ENCODE measurements around the gene FEZF1.
A peak's percentile ranks its signal among the peaks of the same experiment; 100 is the strongest.
"Not testable (repeated sequence)": the region's sequence is repeated elsewhere in the genome, so short reads cannot be mapped to it uniquely, and the experiment has no call there.

The FEZF1 gene

GRCh38 chr7:122289426-122289825 is 15.1 kb downstream of the FEZF1 start:
- H3K27me3 Mint-ChIP-seq (ENCODE audit: low read depth, poor library complexity), result peaks cover 29% of the 10 kb centered on the region
- peaks cover 5% of the 10 kb centered on the region for H3K4me1 Mint-ChIP-seq
- peaks cover 32% of the 10 kb centered on the region for H3K9me3 Mint-ChIP-seq
- TF ChIP-seq CTCF (IDR thresholded peaks at IDR 0.05), result no peak
- H3K27ac Mint-ChIP-seq, result no peak overlapping the region
- no peak for DNase-seq
- no peaks in the 10 kb centered on the region for H3K36me3 Mint-ChIP-seq (ENCODE audit: low read depth)
- H3K4me3 Mint-ChIP-seq, result no peak overlapping the region

- Mint-ChIP-seq H3K9me3 (peaks cover 15% of the 10 kb centered on the region), H3K27me3 (ENCODE audit: low read depth, poor library complexity) (peaks cover 15% of the 10 kb centered on the region), H3K4me3 (peak overlapping the region; percentile 66)
- not testable (repeated sequence) for H3K27ac Mint-ChIP-seq; DNase-seq; H3K36me3 Mint-ChIP-seq (ENCODE audit: low read depth); H3K4me1 Mint-ChIP-seq
These were observed 19.9 kb downstream of the FEZF1 start for GRCh38 chr7:122284608-122285007.

GRCh38 chr7:122273117-122273516 is 31.4 kb downstream of the FEZF1 start:
- Mint-ChIP-seq H3K9me3 (peaks cover 4% of the 10 kb centered on the region), H3K27me3 (ENCODE audit: low read depth, poor library complexity) (peaks cover 3% of the 10 kb centered on the region)
- TF ChIP-seq CTCF (IDR thresholded peaks at IDR 0.05), result no peak

GRCh38 chr7:122269241-122269640 is 35.3 kb downstream of the FEZF1 start:
- Mint-ChIP-seq H3K36me3 (ENCODE audit: low read depth) (no peaks in the 10 kb centered on the region), H3K27ac (no peak overlapping the region), H3K27me3 (ENCODE audit: low read depth, poor library complexity) (peaks cover 5% of the 10 kb centered on the region), H3K4me1 (no peaks in the 10 kb centered on the region), H3K9me3 (no peaks in the 10 kb centered on the region), H3K4me3 (no peak overlapping the region)
- DNase-seq, result no peak
- TF ChIP-seq CTCF (IDR thresholded peaks at IDR 0.05), result no peak

More at GRCh38 chr7:122273117-122273516, 31.4 kb downstream of the FEZF1 start:
- Mint-ChIP-seq H3K36me3 (ENCODE audit: low read depth) (no peaks in the 10 kb centered on the region), H3K4me3 (no peak overlapping the region), H3K4me1 (no peaks in the 10 kb centered on the region), H3K27ac (no peak overlapping the region)
- no peak for DNase-seq

DNA sequence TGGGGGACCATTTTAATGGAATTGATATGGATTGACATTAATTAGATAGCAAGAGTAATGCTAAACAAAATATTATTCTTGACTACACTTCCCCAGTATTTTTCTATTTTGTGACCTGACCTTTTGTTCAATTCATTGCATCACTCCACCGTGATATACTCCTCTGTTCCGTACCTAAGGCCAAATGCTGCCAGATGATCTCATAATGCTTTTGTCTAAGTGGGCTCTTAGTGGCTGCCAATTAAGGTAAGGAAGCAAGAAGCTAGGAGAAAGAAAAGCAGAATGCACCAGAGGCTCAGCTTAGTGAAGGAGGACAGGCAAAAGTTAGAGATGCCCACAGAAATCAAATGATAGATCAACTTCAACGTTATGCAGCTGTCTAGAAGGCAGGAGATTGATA is 36.4 kb downstream of the FEZF1 start:
- H3K27ac Mint-ChIP-seq, result no peak overlapping the region
- H3K4me3 Mint-ChIP-seq, result no peak overlapping the region
- H3K9me3 Mint-ChIP-seq, result no peaks in the 10 kb centered on the region
- H3K36me3 Mint-ChIP-seq (ENCODE audit: low read depth), result no peaks in the 10 kb centered on the region
- H3K27me3 Mint-ChIP-seq (ENCODE audit: low read depth, poor library complexity), result peaks cover 4% of the 10 kb centered on the region
- DNase-seq, result no peak
- H3K4me1 Mint-ChIP-seq, result no peaks in the 10 kb centered on the region
- no peak for TF ChIP-seq CTCF (IDR thresholded peaks at IDR 0.05)

GRCh38 chr7:122262246-122262645 is 42.3 kb downstream of the FEZF1 start:
- H3K4me1 Mint-ChIP-seq, result no peaks in the 10 kb centered on the region
- H3K27ac Mint-ChIP-seq, result no peak overlapping the region
- no peaks in the 10 kb centered on the region for H3K9me3 Mint-ChIP-seq
- DNase-seq, result no peak
- no peak for TF ChIP-seq CTCF (IDR thresholded peaks at IDR 0.05)
- H3K4me3 Mint-ChIP-seq, result no peak overlapping the region
- H3K36me3 Mint-ChIP-seq (ENCODE audit: low read depth), result no peaks in the 10 kb centered on the region
- H3K27me3 Mint-ChIP-seq (ENCODE audit: low read depth, poor library complexity), result peaks cover 34% of the 10 kb centered on the region
